H1 (cell line): ENCODE measurements around the gene ATP6V0E2. TPM values are rescaled to one million over a fixed set of nuclear protein-coding genes. Genes with fewer than 3 reads are reported as not detected.

Experiments used
- polyA plus RNA-seq, 7 experiments: library from polyadenylated mRNA; depleted of rRNA in 3 of 7; stranded (reverse) in 5 of 7; unstranded in 2 of 7; fragments of >200 nt in 5 of 7; fragments of 200-250 nt in 2 of 7; gene quantifications; 1 replicate in 5 of 7; 2 replicates in 1 of 7; 4 replicates in 1 of 7; pipeline versions ENCODE4 v1.2.1 to v1.2.3, GENCODE V29; 2011 to 2013; ENCODE audit warnings: missing spikeins in 2 of 7, mixed read lengths in 2 of 7
- total RNA-seq: library from RNA; stranded (reverse); fragmentation: NEBNext Ultra II Directional; extraction: Animal tissue kit (Norgen Biotek cat#: 25700); gene quantifications from 2 replicates; pipeline ENCODE4 v1.2.1, GENCODE V29; 2021
- TF ChIP-seq, protein P1 (sequence below): fragments of 300-600 bp; sonication (generic); IDR thresholded peaks from 2 replicates; pipeline ENCODE4 v1.7.1; 2012; ENCODE audit warnings: low read length, moderate library complexity, mild to moderate bottlenecking, inconsistent platforms; ENCODE audit not compliant: insufficient replicate concordance

The ATP6V0E2 gene
- total and polyA plus RNA-seq, 2 of the 8 experiments (the other 6 are each of a cell fraction or from before 2014, with no cell fraction given) = 26.1 to 47.9 TPM

DNA sequence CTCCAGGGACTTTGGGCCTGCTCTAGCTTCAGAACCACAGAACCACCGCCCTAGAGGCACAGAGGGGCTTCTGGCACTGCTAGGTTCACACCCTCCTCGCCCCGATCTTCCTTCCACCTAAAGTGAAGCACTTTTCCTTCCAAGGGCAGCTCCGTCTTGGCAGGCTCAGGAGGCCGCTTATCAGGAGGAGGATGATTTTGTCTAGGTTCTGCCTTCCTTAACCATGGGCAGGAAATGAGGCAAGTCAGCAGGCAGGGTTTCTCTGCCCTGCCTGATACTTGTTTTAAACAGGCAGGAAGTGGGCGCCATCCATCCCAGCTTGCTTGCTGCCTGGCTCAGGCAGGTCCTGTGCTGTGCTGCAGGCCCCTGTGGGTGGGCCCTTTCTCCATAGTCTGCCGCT is 8.3 kb upstream of the ATP6V0E2 start (continued):
- TF ChIP-seq, protein P1, sequence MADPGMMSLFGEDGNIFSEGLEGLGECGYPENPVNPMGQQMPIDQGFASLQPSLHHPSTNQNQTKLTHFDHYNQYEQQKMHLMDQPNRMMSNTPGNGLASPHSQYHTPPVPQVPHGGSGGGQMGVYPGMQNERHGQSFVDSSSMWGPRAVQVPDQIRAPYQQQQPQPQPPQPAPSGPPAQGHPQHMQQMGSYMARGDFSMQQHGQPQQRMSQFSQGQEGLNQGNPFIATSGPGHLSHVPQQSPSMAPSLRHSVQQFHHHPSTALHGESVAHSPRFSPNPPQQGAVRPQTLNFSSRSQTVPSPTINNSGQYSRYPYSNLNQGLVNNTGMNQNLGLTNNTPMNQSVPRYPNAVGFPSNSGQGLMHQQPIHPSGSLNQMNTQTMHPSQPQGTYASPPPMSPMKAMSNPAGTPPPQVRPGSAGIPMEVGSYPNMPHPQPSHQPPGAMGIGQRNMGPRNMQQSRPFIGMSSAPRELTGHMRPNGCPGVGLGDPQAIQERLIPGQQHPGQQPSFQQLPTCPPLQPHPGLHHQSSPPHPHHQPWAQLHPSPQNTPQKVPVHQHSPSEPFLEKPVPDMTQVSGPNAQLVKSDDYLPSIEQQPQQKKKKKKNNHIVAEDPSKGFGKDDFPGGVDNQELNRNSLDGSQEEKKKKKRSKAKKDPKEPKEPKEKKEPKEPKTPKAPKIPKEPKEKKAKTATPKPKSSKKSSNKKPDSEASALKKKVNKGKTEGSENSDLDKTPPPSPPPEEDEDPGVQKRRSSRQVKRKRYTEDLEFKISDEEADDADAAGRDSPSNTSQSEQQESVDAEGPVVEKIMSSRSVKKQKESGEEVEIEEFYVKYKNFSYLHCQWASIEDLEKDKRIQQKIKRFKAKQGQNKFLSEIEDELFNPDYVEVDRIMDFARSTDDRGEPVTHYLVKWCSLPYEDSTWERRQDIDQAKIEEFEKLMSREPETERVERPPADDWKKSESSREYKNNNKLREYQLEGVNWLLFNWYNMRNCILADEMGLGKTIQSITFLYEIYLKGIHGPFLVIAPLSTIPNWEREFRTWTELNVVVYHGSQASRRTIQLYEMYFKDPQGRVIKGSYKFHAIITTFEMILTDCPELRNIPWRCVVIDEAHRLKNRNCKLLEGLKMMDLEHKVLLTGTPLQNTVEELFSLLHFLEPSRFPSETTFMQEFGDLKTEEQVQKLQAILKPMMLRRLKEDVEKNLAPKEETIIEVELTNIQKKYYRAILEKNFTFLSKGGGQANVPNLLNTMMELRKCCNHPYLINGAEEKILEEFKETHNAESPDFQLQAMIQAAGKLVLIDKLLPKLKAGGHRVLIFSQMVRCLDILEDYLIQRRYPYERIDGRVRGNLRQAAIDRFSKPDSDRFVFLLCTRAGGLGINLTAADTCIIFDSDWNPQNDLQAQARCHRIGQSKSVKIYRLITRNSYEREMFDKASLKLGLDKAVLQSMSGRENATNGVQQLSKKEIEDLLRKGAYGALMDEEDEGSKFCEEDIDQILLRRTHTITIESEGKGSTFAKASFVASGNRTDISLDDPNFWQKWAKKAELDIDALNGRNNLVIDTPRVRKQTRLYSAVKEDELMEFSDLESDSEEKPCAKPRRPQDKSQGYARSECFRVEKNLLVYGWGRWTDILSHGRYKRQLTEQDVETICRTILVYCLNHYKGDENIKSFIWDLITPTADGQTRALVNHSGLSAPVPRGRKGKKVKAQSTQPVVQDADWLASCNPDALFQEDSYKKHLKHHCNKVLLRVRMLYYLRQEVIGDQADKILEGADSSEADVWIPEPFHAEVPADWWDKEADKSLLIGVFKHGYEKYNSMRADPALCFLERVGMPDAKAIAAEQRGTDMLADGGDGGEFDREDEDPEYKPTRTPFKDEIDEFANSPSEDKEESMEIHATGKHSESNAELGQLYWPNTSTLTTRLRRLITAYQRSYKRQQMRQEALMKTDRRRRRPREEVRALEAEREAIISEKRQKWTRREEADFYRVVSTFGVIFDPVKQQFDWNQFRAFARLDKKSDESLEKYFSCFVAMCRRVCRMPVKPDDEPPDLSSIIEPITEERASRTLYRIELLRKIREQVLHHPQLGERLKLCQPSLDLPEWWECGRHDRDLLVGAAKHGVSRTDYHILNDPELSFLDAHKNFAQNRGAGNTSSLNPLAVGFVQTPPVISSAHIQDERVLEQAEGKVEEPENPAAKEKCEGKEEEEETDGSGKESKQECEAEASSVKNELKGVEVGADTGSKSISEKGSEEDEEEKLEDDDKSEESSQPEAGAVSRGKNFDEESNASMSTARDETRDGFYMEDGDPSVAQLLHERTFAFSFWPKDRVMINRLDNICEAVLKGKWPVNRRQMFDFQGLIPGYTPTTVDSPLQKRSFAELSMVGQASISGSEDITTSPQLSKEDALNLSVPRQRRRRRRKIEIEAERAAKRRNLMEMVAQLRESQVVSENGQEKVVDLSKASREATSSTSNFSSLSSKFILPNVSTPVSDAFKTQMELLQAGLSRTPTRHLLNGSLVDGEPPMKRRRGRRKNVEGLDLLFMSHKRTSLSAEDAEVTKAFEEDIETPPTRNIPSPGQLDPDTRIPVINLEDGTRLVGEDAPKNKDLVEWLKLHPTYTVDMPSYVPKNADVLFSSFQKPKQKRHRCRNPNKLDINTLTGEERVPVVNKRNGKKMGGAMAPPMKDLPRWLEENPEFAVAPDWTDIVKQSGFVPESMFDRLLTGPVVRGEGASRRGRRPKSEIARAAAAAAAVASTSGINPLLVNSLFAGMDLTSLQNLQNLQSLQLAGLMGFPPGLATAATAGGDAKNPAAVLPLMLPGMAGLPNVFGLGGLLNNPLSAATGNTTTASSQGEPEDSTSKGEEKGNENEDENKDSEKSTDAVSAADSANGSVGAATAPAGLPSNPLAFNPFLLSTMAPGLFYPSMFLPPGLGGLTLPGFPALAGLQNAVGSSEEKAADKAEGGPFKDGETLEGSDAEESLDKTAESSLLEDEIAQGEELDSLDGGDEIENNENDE = no peak
